ENCODE data around the gene NOX5. TPM values are rescaled to one million over a fixed set of nuclear protein-coding genes. Genes with fewer than 3 reads are reported as not detected.
A peak's percentile ranks its signal among the peaks of the same experiment; 100 is the strongest.
"Not testable (repeated sequence)": the region's sequence is repeated elsewhere in the genome, so short reads cannot be mapped to it uniquely, and the experiment has no call there.

NOX5 gene
- total RNA-seq, 4 donors from 2014 or later: 0.27 TPM; not detected in 3

- Histone ChIP-seq H3K4me3 (no peak overlapping the region), H3K27me3 (no peaks in the 10 kb centered on the region), H3K27ac (peak overlapping the region in 1 of 4 donors; percentile 18), H3K36me3 (no peaks in the 10 kb centered on the region), H3K4me1 (peaks cover 0 to 6% (median 0%) of the 10 kb centered on the region in 4 donors), H3K9me3 (peaks cover 14 to 22% of the 10 kb centered on the region in 2 donors)
- intact Hi-C loops (cut with DNase I; ENCODE audit: low total_unique reads) (no loop called here), in situ Hi-C loops (cut with MboI; ENCODE audit: low pct_ligation_motif_present in 1 of 4, low pct_unique_long_range_greater_than_20kb in 1 of 4, low sequenced_read_pairs in 3 of 4) (no loop called here)
- WGBS, 2 donors (ENCODE audit: low coverage in 1 of 2): 20 to 37% methylated on average over 2 to 4 of the region's 4 CpGs
- TF ChIP-seq POLR2AphosphoS5 (IDR thresholded peaks at IDR 0.05): no peak
- TF ChIP-seq POLR2A (IDR thresholded peaks at IDR 0.05): no peak
- TF ChIP-seq CTCF (IDR thresholded peaks at IDR 0.05): no peak
- no peak for TF ChIP-seq EP300 (IDR thresholded peaks at IDR 0.05; ENCODE audit: low read depth)
- no peak for DNase-seq
Measured at GRCh38 chr15:68972201-68973065, 42.1 kb upstream of the NOX5 start.

GRCh38 chr15:68975651-68976160, 38.8 kb upstream of the NOX5 start:
- H3K4me3 ChIP-seq; H3K4me1 ChIP-seq; intact Hi-C loops (cut with DNase I; ENCODE audit: low total_unique reads); H3K36me3 ChIP-seq; DNase-seq; H3K27ac ChIP-seq; in situ Hi-C loops (cut with MboI; ENCODE audit: low pct_ligation_motif_present in 1 of 4, low pct_unique_long_range_greater_than_20kb in 1 of 4, low sequenced_read_pairs in 3 of 4); H3K9me3 ChIP-seq; H3K27me3 ChIP-seq: not testable (repeated sequence)
- WGBS, 2 donors (ENCODE audit: low coverage in 1 of 2): 94% methylated on average over 17 of the region's 26 CpGs; no CpG with 5 or more reads in 1 of the 2 donors

GRCh38 chr15:68977426-68977825, 37.1 kb upstream of the NOX5 start:
- H3K4me3 ChIP-seq; H3K36me3 ChIP-seq; in situ Hi-C loops (cut with MboI; ENCODE audit: low pct_ligation_motif_present in 1 of 4, low pct_unique_long_range_greater_than_20kb in 1 of 4, low sequenced_read_pairs in 3 of 4); H3K27ac ChIP-seq; DNase-seq; H3K9me3 ChIP-seq; intact Hi-C loops (cut with DNase I; ENCODE audit: low total_unique reads); H3K4me1 ChIP-seq: not testable (repeated sequence)
- WGBS, 2 donors (ENCODE audit: low coverage in 1 of 2): 90% methylated on average over 10 of the region's 10 CpGs; no CpG with 5 or more reads in 1 of the 2 donors
- H3K27me3 ChIP-seq: peaks cover 10% of the 10 kb centered on the region

GRCh38 chr15:68979006-68979405, 35.5 kb upstream of the NOX5 start:
- Histone ChIP-seq H3K27me3 (peaks cover 10% of the 10 kb centered on the region), H3K36me3 (no peaks in the 10 kb centered on the region), H3K4me1 (no peaks in the 10 kb centered on the region), H3K9me3 (peaks cover 0 to 4% of the 10 kb centered on the region in 2 donors), H3K27ac (no peak overlapping the region), H3K4me3 (no peak overlapping the region)
- no peak for DNase-seq
- no peak for TF ChIP-seq EP300 (IDR thresholded peaks at IDR 0.05; ENCODE audit: low read depth)
- TF ChIP-seq POLR2AphosphoS5 (IDR thresholded peaks at IDR 0.05): no peak
- no peak for TF ChIP-seq CTCF (IDR thresholded peaks at IDR 0.05)
- no peak for TF ChIP-seq POLR2A (IDR thresholded peaks at IDR 0.05)
- in situ Hi-C loops (cut with MboI; ENCODE audit: low pct_ligation_motif_present in 1 of 4, low pct_unique_long_range_greater_than_20kb in 1 of 4, low sequenced_read_pairs in 3 of 4): no loop called here
- 54 to 60% methylated on average over 2 to 3 of the region's 3 CpGs for WGBS, 2 donors (ENCODE audit: low coverage in 1 of 2)
- intact Hi-C loops (cut with DNase I; ENCODE audit: low total_unique reads): no loop called here

- 67 to 81% methylated on average over 1 of the region's 1 CpG for WGBS, 2 donors (ENCODE audit: low coverage in 1 of 2)
- intact Hi-C loops (cut with DNase I; ENCODE audit: low total_unique reads) (no loop called here), in situ Hi-C loops (cut with MboI; ENCODE audit: low pct_ligation_motif_present in 1 of 4, low pct_unique_long_range_greater_than_20kb in 1 of 4, low sequenced_read_pairs in 3 of 4) (no loop called here)
Measured at GRCh38 chr15:68979816-68980215, 34.7 kb upstream of the NOX5 start.

More at GRCh38 chr15:68979816-68980215, 34.7 kb upstream of the NOX5 start:
- no peak for DNase-seq
- Histone ChIP-seq H3K27me3 (peaks cover 10% of the 10 kb centered on the region), H3K4me1 (no peaks in the 10 kb centered on the region), H3K4me3 (no peak overlapping the region), H3K27ac (no peak overlapping the region), H3K36me3 (no peaks in the 10 kb centered on the region), H3K9me3 (peaks cover 0 to 4% of the 10 kb centered on the region in 2 donors)
- TF ChIP-seq POLR2AphosphoS5 (IDR thresholded peaks at IDR 0.05) (no peak), POLR2A (IDR thresholded peaks at IDR 0.05) (no peak), EP300 (IDR thresholded peaks at IDR 0.05; ENCODE audit: low read depth) (no peak), CTCF (IDR thresholded peaks at IDR 0.05) (no peak)
